Tibial nerve (tissue), 3 donors: ENCODE data around the gene NT5C3A.
"Not testable (repeated sequence)": the region's sequence is repeated elsewhere in the genome, so short reads cannot be mapped to it uniquely, and the experiment has no call there.

Experiments used
- POLR2A ChIP-seq, 2 donors: fragments of 450-650 bp; IDR thresholded peaks; one replicate each; pipeline ENCODE4 v1.6.1; 2017; ENCODE audit warnings: antibody characterized with exemption in 2 of 2, mild to moderate bottlenecking in 2 of 2, moderate library complexity in 2 of 2
- TF ChIP-seq, protein P1 (sequence below), 5 experiments: fragments of 200-600 bp in 3 of 5; fragments of 450-650 bp in 2 of 5; sonication (generic) in 3 of 5; IDR thresholded peaks; one replicate each; pipeline ENCODE4 v1.5.1; 2016 to 2019; ENCODE audit warnings: antibody characterized with exemption in 5 of 5, mild to moderate bottlenecking in 3 of 5, moderate library complexity in 2 of 5

DNA sequence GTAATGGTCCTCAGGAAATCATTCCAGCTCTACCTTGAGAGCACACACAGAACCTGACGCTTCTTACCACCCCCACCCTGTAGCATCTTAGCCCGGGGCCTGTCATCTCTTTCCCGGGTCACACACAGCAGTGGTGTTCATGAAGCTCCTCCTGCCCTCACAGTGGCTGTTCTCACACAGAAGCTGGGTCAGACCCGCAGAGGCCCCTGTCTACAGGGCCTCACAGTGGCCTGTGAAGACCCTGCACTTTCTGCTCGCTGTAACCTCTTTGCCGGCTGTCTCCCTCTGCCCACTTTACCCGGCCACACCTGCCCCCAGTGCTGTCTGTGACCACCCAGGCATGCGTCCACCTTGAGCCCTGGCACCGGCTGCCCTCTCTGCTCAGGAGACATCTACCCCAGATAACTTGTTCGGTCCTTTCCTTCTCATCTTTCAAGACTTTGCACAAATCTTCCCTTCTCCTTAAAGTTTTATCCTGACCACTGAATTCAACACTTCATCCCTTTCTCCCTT, 58.4 kb downstream of the NT5C3A start:
- TF ChIP-seq, protein P1, sequence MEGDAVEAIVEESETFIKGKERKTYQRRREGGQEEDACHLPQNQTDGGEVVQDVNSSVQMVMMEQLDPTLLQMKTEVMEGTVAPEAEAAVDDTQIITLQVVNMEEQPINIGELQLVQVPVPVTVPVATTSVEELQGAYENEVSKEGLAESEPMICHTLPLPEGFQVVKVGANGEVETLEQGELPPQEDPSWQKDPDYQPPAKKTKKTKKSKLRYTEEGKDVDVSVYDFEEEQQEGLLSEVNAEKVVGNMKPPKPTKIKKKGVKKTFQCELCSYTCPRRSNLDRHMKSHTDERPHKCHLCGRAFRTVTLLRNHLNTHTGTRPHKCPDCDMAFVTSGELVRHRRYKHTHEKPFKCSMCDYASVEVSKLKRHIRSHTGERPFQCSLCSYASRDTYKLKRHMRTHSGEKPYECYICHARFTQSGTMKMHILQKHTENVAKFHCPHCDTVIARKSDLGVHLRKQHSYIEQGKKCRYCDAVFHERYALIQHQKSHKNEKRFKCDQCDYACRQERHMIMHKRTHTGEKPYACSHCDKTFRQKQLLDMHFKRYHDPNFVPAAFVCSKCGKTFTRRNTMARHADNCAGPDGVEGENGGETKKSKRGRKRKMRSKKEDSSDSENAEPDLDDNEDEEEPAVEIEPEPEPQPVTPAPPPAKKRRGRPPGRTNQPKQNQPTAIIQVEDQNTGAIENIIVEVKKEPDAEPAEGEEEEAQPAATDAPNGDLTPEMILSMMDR (IDR thresholded peaks at IDR 0.05): not testable (repeated sequence)
- TF ChIP-seq POLR2A (IDR thresholded peaks at IDR 0.05): not testable (repeated sequence)
